CD4-positive, alpha-beta T cell treated with Interleukin-17A for 1 hour (primary cell): ENCODE results near the gene CEP350.
"Not testable (repeated sequence)": the region's sequence is repeated elsewhere in the genome, so short reads cannot be mapped to it uniquely, and the experiment has no call there.

Experiments used
- DNase-seq: peaks from one replicate; pipeline ENCODE4 v3.0.0-alpha.2; 2020

Gene CEP350

GRCh38 chr1:180130651-180131050, 176.0 kb downstream of the CEP350 start:
- DNase-seq = no peak

GRCh38 chr1:180131510-180131909, 176.9 kb downstream of the CEP350 start:
- no peak for DNase-seq

- DNase-seq = no peak
Observed at GRCh38 chr1:180133193-180133592, 178.6 kb downstream of the CEP350 start.

GRCh38 chr1:180133688-180134087, 179.1 kb downstream of the CEP350 start:
- DNase-seq = not testable (repeated sequence)

- DNase-seq = no peak
Observed at GRCh38 chr1:180135535-180135934, 180.9 kb downstream of the CEP350 start.

GRCh38 chr1:180136331-180136967, 181.8 kb downstream of the CEP350 start:
- no peak for DNase-seq

- no peak for DNase-seq
Observed at GRCh38 chr1:180136968-180137356, 182.4 kb downstream of the CEP350 start.

- no peak for DNase-seq
Observed at GRCh38 chr1:180137776-180138175, 183.2 kb downstream of the CEP350 start.

- no peak for DNase-seq
Observed at GRCh38 chr1:180141381-180141934, 186.8 kb downstream of the CEP350 start.

- no peak for DNase-seq
Observed at GRCh38 chr1:180143359-180143758, 188.7 kb downstream of the CEP350 start.

- no peak for DNase-seq
Observed at GRCh38 chr1:180144659-180145357, 190.2 kb downstream of the CEP350 start.

GRCh38 chr1:180145446-180145845, 190.8 kb downstream of the CEP350 start:
- DNase-seq = no peak

GRCh38 chr1:180150982-180151381, 196.4 kb downstream of the CEP350 start:
- no peak for DNase-seq

- no peak for DNase-seq
Observed at GRCh38 chr1:180151508-180151907, 196.9 kb downstream of the CEP350 start.

GRCh38 chr1:180152588-180152987, 198.0 kb downstream of the CEP350 start:
- DNase-seq = no peak

GRCh38 chr1:180153032-180153431, 198.4 kb downstream of the CEP350 start:
- DNase-seq = no peak

- no peak for DNase-seq
Observed at GRCh38 chr1:180154003-180154324, 199.4 kb downstream of the CEP350 start.

GRCh38 chr1:180154325-180155181, 199.9 kb downstream of the CEP350 start, which contains the start of gene QSOX1:
Gene QSOX1 (plus strand): TSS chr1:180154869. CDS start chr1:180154908, 39 bp downstream.
- peak; percentile 92 for DNase-seq

GRCh38 chr1:180155182-180155682, 200.6 kb downstream of the CEP350 start:
- DNase-seq = no peak

GRCh38 chr1:180156201-180156600, 201.6 kb downstream of the CEP350 start:
- DNase-seq = no peak

- no peak for DNase-seq
Observed at GRCh38 chr1:180156631-180157091, 202.1 kb downstream of the CEP350 start.

- no peak for DNase-seq
Observed at GRCh38 chr1:180157108-180157507, 202.5 kb downstream of the CEP350 start.

GRCh38 chr1:180157576-180158057, 203.0 kb downstream of the CEP350 start:
- DNase-seq = no peak
